ENCODE measurements around the gene RHOT2.
A peak's percentile ranks its signal among the peaks of the same experiment; 100 is the strongest.

The RHOT2 gene

GRCh38 chr16:648071-648780 is 19.7 kb upstream of the RHOT2 start:
- no peak for DNase-seq

DNA sequence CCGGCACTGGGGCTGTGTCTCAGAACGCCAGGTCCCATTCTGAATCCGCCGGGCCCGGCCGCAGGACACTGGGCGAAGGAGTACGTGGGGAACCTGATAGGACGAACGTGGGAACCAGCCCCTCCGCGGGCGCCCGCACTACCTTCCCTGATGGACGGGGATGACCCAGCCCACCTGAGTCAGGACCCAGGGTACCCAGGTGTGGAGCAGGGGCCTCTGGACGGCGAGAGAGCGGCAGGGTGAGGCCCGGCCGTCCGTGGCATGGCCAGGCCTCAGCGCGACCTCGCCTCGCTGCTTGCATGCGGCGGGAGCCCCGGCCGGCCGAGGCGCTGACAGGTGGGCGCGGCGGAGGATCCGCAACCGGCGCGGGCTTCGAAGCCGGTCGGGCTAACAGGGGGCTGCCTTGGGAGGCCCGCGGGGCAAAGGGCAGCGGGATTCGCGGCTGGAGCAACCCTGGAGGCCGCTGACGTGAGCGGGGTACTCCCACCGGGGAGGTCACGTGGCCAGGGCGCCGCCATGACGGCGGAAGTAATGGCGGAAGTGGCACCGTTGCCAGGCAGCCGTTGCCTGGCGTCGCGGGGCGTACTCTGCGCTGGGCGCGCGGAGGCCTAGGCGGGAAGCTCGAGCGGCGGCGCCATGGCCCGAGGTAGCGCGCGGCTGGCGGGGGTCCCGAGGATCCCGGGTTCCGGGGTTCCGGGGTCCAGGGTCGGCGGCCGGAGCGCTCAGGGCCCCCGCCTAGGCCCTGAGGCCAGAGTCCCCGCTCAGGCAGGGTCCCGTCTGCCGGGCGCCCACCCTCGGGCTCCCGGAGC is 18.9 kb upstream of the RHOT2 start, which contains the start of gene WDR90:
Gene WDR90 (plus strand): TSS at position 585 of the 809 bp plus-strand sequence. CDS start 52 bp downstream, at position 637.
- peak; percentile 91 for DNase-seq

DNA sequence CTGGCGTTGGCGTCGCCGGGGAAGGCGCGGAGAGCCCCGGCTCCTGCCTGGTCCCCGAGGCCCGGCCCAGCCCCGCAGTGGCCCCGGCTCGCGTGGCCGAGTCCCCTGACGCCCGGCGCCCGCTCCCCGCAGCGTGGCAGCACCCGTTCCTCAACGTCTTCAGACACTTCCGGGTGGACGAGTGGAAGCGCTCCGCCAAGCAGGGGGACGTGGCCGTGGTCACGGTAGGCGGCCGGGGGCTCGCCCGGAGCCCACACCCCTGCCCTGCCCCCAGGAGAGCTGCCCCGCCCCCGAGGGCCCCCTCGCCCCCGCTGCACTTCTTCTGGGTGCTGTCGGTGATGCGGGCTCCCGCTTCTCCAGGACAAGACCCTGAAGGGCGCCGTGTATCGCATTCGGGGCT is 18.3 kb upstream of the RHOT2 start:
- DNase-seq: peak; percentile 38

GRCh38 chr16:651844-652243 is 16.1 kb upstream of the RHOT2 start:
- DNase-seq: no peak

GRCh38 chr16:652454-653305 is 15.3 kb upstream of the RHOT2 start:
- DNase-seq: no peak

DNA sequence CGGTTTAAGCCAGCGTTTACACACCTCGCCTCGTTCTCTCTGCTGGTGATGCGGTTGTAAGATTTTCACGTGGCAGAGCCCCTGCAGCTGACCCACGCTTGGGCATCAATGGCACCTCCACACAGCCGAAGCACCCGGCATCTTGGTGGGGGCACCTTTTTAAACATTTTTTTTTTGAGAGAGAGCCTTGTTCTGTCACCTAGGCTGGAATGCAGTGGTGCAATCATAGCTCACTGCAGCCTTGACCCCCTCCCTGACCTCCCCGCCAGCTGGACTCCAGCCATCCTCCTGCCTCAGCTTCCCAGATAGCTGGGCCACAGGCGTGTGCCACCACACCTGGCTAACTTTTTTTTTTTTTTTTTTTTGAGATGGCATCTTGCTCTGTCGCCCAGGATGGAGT is 13.9 kb upstream of the RHOT2 start:
- DNase-seq: no peak

DNA sequence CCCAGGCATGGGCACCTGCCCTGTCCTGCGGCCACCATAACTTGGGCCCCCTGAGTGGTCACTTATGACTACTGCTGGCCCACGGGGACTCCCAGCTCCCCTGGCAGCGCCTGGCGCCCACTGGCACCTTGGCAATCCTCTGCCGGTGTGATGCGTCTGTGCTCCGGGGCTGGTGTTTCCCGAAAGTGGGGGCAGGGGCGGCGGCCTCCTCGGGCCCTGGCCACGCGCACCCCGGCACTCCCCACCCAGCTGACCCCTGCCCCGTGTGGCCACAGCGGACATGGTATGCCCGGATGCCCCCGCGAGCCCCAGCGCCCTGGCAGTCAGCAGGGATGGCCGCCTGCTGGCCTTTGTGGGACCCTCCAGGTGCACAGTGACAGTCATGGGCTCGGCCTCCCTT is 10.4 kb upstream of the RHOT2 start:
- no peak for DNase-seq

GRCh38 chr16:658679-659571 is 9.0 kb upstream of the RHOT2 start:
- no peak for DNase-seq

GRCh38 chr16:659618-660017 is 8.3 kb upstream of the RHOT2 start:
- no peak for DNase-seq

DNA sequence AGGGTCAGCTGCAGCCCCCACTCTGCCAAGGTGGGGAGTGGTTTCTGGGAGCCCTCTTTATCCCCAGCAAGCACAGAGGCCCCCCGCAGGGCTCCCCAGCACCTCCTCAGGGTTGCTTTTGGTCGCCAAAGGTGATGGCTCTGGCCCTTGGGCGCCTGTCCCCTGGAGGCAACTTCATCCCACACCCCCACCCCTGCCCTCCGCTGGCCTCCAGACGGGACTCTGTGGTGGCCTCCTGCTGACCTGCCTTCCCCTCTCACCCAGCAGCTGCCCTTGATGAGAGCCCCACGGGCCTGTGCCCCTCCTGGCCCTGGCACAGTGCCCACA is 7.8 kb upstream of the RHOT2 start:
- no peak for DNase-seq

- DNase-seq: peak; percentile 82
Observed at GRCh38 chr16:660459-661183, 7.3 kb upstream of the RHOT2 start.

DNA sequence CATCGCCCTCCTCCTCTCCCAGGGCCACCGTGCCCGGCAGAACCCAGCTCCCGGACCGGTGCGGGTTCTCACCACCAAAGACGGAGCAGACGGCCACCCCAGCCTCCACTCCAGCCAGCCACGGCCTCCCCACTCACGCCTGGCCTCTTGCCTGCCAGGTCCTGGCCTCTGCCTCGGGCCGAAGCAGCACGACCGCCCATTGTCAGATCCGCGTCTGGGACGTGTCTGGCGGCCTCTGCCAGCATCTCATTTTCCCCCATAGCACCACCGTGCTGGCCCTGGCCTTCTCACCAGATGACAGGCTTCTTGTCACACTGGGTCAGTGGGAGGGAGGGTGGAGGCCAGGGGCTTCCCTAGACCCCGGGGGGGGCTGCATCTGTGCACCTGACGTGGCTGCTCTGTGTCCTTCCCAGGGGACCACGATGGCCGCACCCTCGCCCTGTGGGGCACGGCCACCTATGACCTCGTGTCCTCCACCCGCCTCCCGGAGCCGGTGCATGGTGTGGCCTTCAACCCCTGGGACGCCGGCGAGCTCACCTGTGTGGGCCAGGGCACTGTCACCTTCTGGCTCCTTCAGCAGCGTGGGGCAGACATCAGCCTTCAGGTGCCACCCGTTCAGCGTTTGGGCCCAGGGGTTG is 6.6 kb upstream of the RHOT2 start:
- no peak for DNase-seq

GRCh38 chr16:662095-662494 is 5.8 kb upstream of the RHOT2 start:
- DNase-seq: no peak

DNA sequence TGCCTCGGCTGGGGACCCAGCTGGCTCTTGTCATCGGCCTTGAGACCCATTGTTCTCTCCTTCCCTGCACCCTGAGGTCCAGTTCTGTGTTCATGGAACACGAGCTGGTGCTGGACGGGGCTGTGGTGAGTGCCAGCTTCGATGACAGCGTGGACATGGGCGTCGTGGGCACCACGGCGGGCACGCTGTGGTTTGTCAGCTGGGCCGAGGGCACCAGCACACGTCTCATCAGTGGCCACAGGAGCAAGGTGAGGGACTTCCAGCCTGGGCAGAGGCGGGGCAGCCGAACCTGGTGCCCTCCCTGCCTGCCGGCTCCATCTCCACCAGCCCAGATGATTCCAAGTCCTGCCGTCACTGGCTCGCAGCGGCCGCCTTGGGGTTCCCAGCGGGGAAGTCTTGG is 5.3 kb upstream of the RHOT2 start:
- no peak for DNase-seq

GRCh38 chr16:666572-666971 is 1.4 kb upstream of the RHOT2 start:
- DNase-seq: no peak

DNA sequence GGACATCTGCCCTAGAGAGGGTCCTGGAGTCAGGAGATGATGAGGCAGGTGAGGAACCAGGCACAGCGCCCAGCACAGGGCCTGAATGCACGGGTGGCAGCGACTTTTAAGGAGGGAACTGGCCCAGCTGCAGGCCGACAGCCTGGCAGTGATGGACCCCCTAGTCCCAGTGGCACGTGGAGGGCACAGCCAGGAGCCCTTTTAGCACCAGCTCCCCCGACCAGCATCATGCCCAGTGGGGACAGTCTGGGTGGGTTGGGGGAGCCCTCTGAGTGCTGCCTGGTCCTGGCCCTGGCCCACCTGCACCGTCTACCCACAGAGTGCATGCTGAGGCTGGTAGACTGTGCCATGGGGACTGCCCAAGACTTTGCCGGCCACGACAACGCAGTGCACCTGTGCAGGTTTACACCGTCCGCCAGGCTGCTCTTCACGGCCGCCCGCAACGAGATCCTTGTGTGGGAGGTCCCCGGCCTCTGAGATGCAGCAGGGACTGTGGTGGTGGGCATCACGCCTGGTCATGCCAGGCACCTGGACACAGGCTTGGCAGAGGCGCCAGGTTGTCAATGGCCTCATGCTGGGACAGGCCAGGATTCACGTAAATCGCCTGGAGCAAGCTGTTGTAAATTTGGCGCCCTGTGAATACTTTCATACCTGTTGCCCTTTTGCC is 686 bp upstream of the RHOT2 start:
- DNase-seq: no peak

DNA sequence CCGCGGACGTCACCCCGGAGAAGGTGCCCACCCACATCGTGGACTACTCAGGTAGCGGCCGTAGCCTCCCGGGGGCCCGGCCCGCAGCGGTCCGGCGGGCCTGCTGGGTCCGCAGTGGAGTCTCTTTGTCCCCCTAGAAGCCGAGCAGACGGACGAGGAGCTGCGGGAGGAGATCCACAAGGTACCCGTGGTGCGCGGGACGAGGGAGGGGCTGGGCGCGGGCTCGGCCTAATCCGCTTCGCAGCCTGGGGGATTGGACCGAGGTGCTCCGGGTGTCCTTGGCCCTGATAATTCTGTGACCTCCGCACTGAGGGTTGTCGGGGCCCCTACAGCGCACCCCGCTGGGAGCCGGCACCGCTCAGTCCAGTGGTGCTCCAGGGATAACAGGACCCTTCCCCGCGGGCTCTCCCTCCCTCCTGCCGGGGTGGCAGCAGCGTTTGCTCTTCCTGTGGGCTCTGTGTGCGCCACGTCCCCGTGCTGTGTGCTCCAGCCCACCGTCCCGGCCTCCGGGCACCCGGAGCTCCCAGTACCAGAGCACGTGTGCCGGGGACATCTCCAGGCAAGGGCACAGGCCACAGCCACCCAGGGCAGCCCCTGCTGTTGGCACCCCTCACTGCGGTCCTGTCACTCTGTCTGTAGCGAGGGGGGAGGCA is 713 bp downstream of the RHOT2 start:
- DNase-seq: no peak

DNA sequence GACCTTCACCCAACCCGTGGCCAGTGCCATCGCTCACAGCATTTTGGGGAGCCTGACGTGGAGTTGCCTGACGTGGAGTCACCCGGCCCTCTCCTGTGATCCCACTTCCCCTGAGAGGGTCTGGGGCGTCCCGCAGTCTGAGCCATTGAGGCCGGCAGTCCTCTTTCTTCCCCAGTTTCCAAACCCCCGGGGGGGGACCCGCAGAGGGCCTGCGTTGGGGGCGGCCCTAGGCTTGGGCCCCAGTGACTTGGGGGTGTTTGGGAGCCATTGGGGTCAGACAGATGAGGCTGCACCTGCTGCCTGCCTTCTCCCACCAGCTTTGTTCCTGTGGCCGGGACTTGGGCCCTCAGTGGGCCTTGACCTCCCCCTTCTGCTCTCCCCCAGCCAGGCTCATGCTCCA is 1.7 kb downstream of the RHOT2 start:
- DNase-seq: no peak

GRCh38 chr16:670485-671352 is 2.8 kb downstream of the RHOT2 start:
- no peak for DNase-seq
